ENCODE data around the gene CDKN2B-AS1.
A peak's percentile ranks its signal among the peaks of the same experiment; 100 is the strongest.

Gene CDKN2B-AS1

GRCh38 chr9:22052376-22052945, 57.9 kb downstream of the CDKN2B-AS1 start (continued):
- no peak for TF ChIP-seq ZNF626 (tag by site-specific recombination; IDR thresholded peaks at IDR 0.05)
- no peak for TF ChIP-seq GLI2 (tag by site-specific recombination; IDR thresholded peaks at IDR 0.05; ENCODE audit: borderline replicate concordance, low read depth)
- no peak for TF ChIP-seq SP2 (tag by site-specific recombination; IDR thresholded peaks at IDR 0.05)
- TF ChIP-seq BCL11A (tag by site-specific recombination; IDR thresholded peaks at IDR 0.05; ENCODE audit: low read depth) = no peak
- TF ChIP-seq ZXDB (tag by site-specific recombination; IDR thresholded peaks at IDR 0.05) = peak; percentile 51; the same call in 1 of the 2 replicates
- no peak for TF ChIP-seq ZNF501 (tag by site-specific recombination; IDR thresholded peaks at IDR 0.05)
- no peak for TF ChIP-seq ZNF18 (tag by site-specific recombination; IDR thresholded peaks at IDR 0.05)
- TF ChIP-seq ZNF302 (tag by site-specific recombination; IDR thresholded peaks at IDR 0.05; ENCODE audit: low read depth) = no peak
- TF ChIP-seq ZNF529 (tag by site-specific recombination; IDR thresholded peaks at IDR 0.05; ENCODE audit: insufficient replicate concordance) = no peak
- 0 out of 2 replicates have a peak, but pooled peaks have one; percentile 24 for TF ChIP-seq IKZF3 (tag by site-specific recombination; IDR thresholded peaks at IDR 0.05)
- no peak for TF ChIP-seq ZSCAN4 (tag by site-specific recombination; IDR thresholded peaks at IDR 0.05)
- no peak for TF ChIP-seq ZNF221 (tag by site-specific recombination; IDR thresholded peaks at IDR 0.05; ENCODE audit: borderline replicate concordance)
- no peak for TF ChIP-seq ZNF138 (tag by site-specific recombination; IDR thresholded peaks at IDR 0.05; ENCODE audit: borderline replicate concordance)
- peak; percentile 75 for TF ChIP-seq GLIS1 (tag by site-specific recombination; IDR thresholded peaks at IDR 0.05)
- TF ChIP-seq ZNF623 (tag by site-specific recombination; IDR thresholded peaks at IDR 0.05) = no peak
- no peak for TF ChIP-seq ZNF677 (tag by site-specific recombination; IDR thresholded peaks at IDR 0.05)
- TF ChIP-seq ZNF629 (tag by site-specific recombination; IDR thresholded peaks at IDR 0.05) = peak; percentile 55
- TF ChIP-seq ZNF660 (tag by site-specific recombination; IDR thresholded peaks at IDR 0.05) = peak; percentile 90
- TF ChIP-seq ZNF600 (tag by site-specific recombination; IDR thresholded peaks at IDR 0.05) = no peak
- no peak for TF ChIP-seq ZNF311 (tag by site-specific recombination; IDR thresholded peaks at IDR 0.05; ENCODE audit: borderline replicate concordance)
- no peak for TF ChIP-seq ZNF837 (tag by site-specific recombination; IDR thresholded peaks at IDR 0.05)
- no peak for TF ChIP-seq KLF16 (tag by site-specific recombination; IDR thresholded peaks at IDR 0.05)
- no peak for TF ChIP-seq ZNF157 (tag by site-specific recombination; IDR thresholded peaks at IDR 0.05)
- TF ChIP-seq ZNF202 (tag by site-specific recombination; IDR thresholded peaks at IDR 0.05; ENCODE audit: borderline replicate concordance) = no peak
- TF ChIP-seq ZNF664 (tag by site-specific recombination; IDR thresholded peaks at IDR 0.05) = no peak
- TF ChIP-seq HOXD13 (CRISPR knock-in tag; IDR thresholded peaks at IDR 0.05; ENCODE audit: borderline replicate concordance) = no peak
- no peak for TF ChIP-seq ZNF2 (tag by site-specific recombination; IDR thresholded peaks at IDR 0.05)
- no peak for TF ChIP-seq ZNF274 (IDR thresholded peaks at IDR 0.05; ENCODE audit: low read length)
- no peak for TF ChIP-seq ZNF274 (tag by site-specific recombination; IDR thresholded peaks at IDR 0.05; ENCODE audit: borderline replicate concordance)
- 0 out of 2 replicates have a peak, but pooled peaks have one; percentile 22 for TF ChIP-seq ZNF335 (tag by site-specific recombination; conservative IDR thresholded peaks at IDR 0.05)
- TF ChIP-seq MEIS1 (CRISPR knock-in tag; IDR thresholded peaks at IDR 0.05; ENCODE audit: borderline replicate concordance) = 0 out of 2 replicates have a peak, but pooled peaks have one; percentile 21
- TF ChIP-seq ZBTB11 (tag by site-specific recombination; conservative IDR thresholded peaks at IDR 0.05; ENCODE audit: low read depth) = no peak
- TF ChIP-seq FEZF1 (tag by site-specific recombination; IDR thresholded peaks at IDR 0.05) = peak; percentile 87
- TF ChIP-seq ZNF521 (tag by site-specific recombination; IDR thresholded peaks at IDR 0.05) = no peak
- no peak for TF ChIP-seq SALL2 (tag by site-specific recombination; IDR thresholded peaks at IDR 0.05; ENCODE audit: borderline replicate concordance)
- no peak for TF ChIP-seq ZNF560 (tag by site-specific recombination; IDR thresholded peaks at IDR 0.05; ENCODE audit: borderline replicate concordance)
- TF ChIP-seq TCF7L2 (IDR thresholded peaks at IDR 0.05; ENCODE audit: borderline replicate concordance, low read depth, low read length) = no peak
